EH (cell line): ENCODE measurements around the gene DCN.

Source experiments
- DNase-seq: peaks from one replicate; pipeline ENCODE4 v3.0.0-alpha.2; 2015; ENCODE audit warnings: low read depth

The DCN gene

DNA sequence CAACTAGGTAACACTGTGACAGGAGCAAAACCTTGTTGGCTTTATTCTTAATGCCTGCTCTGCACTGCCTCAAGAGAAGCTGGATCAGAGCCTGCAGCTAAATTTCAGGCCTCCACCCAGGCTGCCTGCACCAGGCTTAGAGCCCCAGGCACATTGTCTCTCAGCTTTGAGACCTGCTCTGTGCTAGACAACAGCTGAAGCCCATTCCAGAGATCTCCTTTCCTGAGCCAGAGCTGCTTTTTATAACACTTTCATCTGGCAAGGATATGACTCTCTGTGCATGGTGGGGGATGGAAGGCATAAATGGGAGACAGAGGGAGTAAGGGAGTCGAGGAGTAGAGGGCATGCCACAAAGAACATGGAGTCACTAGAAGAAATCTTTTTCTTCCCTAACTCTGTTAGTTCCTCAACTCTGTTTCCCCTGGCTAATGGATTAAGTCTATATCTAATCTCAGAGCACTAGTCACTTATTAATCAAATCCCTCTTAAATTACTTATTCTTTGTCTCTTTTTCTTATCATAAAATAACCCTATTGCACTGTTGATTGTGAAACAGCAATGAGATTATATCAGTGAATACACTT lies 44.2 kb downstream of the DCN start:
- peak; percentile 78 for DNase-seq

DNA sequence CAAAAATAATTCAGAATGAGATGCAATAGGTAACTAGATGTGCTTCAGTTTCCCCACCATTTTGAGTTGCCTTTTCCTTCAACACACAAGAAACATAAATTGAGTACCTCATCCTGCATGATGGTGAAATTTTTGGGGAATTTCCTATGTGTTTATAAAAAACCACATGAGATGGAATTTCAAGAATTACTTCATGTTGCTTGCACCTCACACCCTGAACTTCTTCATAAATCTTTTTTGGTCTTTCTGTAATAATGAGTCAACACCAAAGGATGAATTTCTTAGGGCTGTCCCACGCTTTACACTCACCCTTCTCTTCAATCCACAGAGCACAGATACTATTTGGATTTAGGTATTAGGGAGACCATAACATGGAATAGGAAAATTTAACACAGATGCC lies 48.7 kb downstream of the DCN start:
- peak; percentile 94 for DNase-seq

DNA sequence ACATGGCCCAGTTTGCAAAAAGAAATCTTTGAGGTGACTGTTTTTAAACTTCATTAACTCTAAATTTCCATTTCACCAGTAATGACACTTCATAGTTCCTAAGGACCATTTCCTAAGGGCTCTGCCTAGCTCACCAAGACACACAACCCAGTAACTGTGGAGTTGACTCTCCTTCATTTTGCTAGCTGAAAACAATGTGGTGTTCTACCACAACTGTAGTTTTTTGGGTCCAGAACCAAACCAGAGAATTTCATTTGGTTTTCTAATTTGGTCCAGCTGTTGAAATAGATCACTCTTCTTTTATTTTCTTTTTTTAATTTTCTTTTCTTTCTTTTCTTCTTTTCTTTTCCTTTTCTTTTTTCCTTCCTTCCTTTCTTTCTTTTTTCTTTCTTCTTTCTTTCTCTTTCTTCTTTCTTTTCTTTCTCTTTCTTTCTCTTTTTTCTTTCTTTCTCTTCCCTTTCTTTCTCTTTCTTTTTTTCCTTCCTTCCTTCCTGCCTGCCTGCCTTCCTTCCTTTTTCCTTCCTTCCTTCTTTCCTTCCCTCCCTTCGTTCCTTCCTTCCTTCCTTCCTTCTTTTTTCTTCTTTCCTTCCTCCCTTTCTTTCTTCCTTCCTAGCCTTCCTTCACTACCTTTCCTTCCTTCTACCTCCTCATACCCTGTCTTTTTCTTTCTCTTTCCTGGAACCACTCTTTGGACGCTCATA lies 52.8 kb downstream of the DCN start:
- DNase-seq, result no peak

DNA sequence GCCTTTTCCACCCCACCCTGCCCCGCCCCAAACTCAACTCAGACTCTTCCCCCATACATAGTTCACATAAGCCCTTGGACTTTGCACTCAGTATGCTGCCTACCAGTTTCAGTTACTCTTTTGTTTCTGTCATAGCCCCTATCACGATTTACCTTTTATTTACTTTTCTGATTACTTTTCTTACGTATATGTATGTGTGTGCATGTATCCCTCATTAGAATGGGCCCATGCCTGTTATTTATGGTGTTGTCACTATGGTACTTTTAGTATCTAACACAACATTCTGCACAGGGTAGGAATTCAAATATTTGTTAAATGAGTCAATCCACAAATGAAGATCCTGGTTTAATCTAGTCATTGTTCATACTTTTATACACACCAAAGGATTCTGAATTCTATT lies 54.9 kb downstream of the DCN start:
- peak; percentile 88 for DNase-seq

DNA sequence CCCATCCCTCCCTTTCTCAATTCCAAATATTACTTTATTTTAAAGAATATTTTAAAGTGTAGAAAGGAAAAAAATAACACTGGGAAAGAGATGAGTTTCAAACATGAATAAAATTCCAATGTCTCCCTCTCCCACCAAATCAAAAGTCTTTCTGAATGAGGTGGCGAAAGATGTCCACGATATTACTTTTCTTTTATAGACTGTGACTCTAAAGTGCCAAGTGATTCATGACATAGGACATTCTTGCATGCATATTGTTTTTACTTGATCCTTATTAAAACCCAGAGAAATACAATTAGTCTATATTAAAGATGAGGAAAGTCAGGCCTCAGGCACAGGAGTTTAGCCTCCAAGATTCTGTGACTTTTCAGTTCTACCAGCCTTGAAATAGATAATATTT lies 55.3 kb downstream of the DCN start:
- DNase-seq, result peak; percentile 87

DNA sequence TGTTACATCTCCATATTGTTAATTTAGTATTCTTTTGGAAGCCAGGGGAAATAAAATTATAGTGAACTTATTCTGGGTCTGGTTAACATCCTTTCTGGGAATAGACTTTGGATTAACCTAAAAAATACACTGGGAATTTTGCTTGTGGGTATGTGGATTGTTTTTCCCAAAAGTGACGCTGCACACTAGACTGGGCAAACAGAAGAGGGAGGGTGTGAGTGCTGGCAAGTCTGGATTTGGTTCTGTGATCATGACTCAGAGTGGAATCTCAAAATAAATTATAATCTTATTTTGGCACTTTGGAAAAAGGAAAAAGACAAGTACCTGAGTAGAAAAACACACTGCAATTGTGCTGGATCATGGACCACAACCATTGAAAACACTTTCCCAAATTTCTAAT lies 56.1 kb downstream of the DCN start:
- peak; percentile 64 for DNase-seq

DNA sequence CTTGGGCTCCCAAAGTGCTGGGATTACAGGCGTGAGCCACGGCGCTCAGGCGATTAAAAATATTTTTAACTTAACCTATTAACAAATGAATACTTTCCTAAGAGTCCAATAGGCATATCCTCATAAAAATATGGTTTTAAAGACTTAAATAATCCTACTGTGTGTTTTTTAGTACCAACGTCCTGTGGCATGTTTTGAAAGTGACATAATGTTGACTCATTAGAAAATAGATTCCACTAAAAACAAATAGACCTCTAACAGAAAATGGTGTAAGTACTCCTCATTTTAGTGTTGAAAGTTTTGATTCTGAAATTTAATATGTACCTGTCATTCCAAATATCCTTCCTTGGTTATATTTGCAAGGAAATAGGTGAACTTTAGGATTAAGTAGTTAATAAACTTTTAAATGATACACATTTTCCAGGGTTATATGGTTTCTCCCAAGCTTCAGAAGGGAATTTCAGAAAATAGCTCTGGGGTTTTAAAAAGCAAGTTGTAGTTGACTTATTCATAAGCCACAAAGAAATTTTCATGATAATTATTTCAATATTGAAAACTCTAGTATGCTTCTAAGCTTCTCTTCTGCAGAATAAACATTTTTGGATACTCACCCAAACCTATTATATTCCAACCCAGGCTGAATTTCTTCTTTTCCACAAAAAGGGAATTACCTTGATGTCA lies 59.2 kb downstream of the DCN start:
- DNase-seq, result peak; percentile 52

DNA sequence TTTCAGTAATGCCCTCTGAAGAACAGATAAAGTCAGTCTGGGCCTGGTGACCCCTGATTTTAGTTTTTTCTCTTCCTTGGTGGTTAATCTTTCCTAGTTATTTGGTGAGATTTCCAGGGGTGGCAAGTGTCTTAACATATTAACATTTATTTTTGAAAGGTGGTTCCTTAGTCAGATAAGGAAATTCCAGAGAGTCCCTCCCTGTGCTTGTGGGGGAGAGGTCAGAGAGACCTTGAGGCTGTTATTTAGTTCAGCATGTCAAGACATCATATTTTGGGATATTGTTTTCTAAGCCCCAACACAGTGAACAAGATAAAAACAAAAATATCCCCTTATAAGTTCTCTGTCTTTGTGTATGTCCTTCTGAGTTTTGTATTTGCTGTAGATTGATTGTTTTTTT lies 61.8 kb downstream of the DCN start:
- DNase-seq, result no peak

DNA sequence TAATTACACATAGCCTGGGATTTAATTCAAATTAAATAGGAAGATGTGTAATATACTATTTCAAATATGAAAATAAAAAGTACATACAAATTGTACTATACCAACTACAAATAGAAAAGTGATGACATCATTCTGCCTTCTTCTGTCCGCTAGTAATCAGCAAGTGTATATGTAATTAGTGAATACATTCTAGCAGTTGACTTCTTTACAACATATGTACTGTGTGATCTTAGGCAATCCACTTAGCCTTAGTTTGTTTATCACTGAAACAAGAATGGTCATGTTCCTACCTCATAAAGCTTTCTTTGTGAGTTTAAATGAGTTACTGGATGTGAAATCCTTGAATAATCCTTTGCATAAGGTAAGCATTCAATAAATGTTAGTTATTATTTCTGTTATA lies 63.5 kb downstream of the DCN start:
- no peak for DNase-seq

DNA sequence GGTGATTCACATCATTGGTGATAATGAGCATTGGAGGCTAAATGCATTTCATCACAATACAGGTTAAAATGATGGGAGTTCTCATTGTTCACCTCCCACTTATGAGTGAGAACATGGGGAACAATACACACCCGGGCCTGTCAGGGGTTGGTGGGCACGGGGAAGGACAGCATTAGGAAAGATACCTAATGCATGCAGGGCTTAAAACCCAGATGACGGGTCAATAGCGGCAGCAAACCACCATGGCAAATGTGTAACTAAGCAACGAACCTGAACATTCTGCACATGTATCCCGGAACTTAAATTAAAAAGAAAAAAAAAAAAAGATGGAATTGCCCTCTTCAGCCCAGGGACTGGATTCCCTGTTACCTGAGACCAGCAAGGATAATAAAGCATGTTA lies 69.0 kb downstream of the DCN start:
- DNase-seq, result no peak

DNA sequence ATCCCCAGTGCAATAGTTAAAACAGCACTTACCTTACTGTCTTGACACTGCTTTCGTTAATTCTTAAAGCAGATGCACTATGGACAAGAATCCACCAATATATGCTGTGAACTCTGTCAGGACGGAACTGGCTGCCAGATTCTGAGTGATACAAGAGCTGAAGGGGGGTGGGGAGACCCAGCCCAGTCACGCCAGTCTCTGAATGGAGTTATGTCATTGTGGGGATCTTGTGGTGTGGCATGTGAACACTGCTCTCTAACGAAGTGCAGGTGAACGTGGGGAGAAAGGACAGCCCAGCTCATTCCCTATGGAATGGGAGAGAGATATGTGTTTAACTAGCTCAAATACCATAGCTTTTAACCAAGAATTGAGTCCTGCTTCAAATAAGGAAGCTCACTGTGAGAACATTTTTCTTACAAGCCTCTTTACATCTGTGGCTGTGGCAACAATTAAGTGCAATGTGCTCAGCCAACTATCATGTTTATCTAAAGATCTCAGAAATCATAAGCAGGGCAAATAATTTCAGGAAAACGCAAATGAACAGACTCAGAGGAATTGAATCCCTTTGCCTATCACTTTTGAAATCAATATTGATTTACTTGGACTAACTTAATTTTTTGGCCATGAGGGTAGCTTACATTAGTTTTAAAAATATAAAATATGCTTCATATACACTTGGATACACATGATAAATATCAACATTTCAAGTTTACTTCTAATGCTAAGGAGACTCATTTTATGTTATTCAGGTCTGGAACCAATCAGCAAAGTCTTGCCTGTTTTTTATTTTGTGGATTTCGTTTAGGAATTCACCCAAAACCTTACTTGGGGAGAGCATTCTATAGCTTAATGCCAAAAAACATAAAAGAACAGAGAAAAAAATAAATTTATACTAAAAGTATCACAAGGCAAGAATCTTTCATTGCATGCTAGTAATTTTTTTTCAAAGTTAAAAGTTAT lies 71.0 kb downstream of the DCN start, which contains the start of gene LUM:
TSS of gene LUM (minus strand) at position 129 of the 960 bp plus-strand sequence. CDS start 2,515 bp downstream, outside the sequence.
- peak; percentile 94 for DNase-seq

DNA sequence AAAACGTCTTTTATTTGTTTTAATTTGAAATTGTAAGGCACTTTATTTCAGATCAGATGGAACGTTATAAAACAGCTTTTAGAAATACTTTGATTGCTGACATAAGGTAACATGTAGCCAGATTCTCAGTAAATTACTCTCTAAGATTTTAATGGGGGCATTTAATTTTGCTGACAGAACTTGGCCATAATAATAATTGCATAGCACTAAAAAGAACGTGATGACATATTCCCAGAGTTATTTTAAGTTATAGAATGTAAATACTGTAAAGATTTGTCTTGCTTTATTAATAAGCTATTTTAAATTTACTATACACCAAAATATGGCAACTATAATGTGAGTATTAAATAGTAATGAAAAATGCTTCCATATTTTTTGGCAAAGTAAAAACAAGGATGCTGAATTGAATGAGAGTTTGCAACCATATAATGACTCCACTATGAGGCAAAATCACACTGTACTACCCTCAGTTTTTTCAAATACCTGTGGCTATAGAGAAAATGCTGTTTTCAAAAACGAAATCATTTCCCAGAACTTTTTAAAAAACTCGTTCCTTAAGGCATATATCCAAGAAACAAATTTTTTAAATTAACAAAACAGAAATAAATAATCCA lies 72.2 kb downstream of the DCN start:
- no peak for DNase-seq

DNA sequence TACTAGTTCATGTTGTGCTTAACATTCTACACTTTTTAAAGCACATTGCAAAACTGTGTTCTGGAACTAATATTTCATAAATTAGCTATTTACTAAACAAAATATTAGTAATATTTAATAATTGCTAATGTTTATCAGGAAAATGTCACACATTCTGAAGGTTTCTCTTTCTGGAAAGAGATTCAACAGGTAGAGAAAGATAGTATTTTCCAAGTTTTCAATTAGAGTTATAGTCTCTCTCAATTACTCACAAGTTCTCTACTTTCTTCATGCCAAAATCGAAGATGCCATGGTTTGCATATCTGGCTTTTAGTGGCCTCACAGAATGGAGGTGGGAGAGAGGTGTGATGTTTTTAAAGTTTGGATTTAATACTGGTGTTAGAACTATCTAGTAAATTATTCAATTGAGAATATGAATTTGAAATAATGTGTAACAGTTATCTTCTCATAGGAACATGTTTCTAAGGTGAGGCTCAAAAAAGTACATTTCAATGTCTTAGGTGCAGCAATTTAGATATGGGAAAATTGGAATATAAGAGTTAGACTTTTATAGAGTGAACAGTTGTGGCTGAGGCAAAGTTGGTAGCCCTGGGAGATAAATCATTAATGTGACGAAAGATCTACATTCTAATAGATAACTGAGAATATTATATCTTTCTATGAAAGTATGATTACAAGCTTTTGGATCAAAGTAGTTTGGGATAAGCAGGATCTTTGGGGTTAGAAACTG lies 72.9 kb downstream of the DCN start:
- no peak for DNase-seq

DNA sequence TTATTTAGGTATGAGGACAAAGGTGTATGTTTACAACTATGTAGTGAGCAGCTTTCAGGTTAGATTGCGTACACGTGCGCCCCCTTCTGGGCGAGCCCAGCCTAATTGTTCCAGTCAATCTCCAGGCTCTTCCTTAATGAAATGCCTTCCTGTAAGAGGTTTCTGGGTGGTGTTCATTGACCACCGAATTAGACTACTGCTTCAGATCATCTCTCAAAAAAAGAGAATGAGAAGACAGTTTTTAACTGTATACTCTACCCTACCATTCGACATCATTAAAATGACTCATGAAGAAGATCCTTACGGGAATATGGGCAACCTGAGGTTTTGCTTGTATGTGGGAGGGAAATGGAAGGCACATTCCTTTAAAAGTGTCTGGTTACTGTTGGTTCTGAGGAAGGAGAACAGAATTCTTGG lies 73.5 kb downstream of the DCN start:
- peak; percentile 89 for DNase-seq

DNA sequence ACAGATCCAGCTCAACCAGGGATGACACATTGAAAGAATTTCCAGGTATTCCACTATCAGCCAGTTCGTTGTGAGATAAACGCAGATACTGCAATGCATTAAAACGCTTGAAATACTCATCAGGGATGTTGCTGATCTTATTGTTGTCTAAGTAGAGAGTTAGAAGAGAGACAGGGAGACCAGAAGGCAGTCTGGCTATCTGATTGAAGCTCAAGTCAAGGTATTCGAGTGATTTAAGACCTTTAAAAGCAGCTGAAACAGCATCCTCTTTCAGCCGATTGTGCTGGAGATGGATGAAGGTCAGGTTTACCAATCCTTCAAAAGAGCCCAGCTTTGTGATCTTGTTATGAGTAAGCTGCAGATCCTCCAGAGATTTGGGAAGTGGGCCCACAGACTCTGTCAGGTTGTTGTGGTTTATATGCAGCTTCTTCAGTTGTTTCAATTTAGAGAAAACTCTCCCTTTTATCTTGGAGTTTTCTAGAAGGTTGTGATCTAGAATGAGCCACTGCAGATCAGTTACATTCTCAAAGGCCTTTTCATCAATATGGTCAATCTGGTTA lies 74.3 kb downstream of the DCN start:
- DNase-seq, result no peak

DNA sequence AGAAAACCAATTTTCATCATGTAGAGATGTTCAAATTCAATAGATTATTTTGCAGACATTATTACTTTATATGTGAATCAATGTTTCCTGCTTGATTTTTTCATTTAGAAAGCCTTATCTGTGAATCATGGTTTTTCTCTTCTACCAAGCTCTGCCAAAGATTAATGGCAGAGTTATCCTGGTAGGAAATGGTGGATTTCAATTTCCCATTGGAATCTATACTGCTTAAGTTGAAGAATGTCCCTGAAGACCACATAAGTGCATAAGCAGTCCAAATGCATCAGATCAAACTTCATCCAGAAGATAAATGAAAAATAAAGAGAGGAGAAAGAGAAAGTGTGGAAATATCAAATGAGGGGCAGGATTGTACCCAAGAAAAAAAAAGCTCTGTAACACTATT lies 76.3 kb downstream of the DCN start:
- DNase-seq, result no peak

DNA sequence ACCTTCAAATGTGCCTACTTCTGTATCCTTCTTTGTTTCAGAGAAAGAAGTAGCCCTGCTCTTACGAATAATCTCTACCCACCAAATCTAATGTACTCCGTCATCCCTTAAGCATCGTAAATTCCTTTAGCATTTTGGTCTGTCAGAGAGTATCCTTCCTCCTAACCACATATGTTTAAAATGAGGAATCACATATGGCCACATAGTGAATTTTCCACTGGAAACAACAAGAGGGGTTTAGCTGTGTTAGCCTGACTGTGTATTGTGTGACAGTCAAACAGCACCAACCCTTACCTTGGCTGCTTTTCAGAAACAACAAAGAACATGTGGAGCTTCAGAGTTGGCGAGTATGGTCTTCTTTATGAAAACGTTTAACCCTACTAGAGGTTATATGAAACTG lies 76.8 kb downstream of the DCN start:
- peak; percentile 40 for DNase-seq

DNA sequence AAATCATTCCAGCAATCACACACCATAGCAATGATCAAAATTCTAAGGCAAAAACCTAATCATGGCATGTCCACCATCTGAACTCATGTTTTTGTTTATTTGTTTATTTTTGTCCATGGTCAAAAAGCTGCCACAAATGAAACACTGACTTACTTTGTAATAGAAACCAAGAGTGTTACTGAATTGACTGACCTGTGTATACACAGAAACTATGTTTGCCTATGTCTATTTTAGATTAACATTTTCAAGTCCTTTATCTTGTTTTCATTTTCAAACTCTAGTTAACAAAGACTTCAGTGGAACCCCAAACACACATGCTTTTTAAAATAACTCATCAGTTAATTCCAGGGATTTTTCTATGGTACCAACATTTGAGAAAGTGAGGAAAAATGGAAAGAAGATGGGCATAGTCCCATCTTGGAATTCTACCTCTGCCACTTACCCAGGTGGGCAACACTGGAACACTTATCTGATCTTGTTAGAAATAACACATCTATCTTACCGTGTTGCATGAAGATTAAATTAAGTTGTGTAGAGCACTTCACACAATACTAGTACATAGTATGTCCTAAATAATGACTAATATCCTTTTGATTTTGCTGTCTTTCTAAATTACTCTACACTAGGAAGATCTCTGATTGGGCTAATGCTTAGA lies 77.7 kb downstream of the DCN start:
- no peak for DNase-seq

DNA sequence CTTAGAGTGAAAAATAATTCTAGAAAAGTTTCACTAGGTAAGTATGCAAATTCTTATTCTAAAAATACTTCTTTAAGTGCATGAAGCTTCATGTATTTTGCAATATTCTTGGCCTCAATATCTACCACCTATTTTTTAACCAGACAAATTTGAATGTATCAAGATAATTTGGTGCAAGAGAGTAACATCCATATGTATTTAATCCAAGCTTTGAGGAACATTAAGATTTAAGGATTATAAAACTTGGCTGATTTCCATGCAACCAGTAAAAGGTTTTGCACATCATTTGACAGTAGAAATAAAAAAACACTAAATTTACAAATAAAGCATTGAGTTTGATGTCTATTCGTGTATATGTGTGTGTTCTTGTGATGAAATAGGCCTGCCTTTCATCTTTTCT lies 79.0 kb downstream of the DCN start:
- no peak for DNase-seq

DNA sequence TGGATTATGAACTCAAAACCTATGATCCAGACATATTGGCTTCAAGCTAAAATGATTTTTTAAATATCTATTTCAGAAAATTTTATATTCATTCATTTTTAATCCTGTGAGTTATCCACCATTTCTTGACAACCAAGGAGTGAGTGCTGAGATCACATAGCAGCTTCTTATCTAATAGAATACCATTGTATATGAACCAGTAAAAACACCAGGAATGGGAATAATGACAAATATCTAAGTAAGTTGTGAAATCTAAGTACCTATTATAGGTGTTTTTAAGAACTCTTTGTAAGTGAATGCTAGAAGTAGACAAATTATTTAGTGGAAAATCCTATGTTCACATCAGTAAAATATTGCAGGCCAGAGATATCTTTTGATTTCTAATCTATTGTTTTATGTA lies 79.5 kb downstream of the DCN start:
- no peak for DNase-seq
